ENCODE data around the gene GPR152. TPM values are rescaled to one million over a fixed set of nuclear protein-coding genes. Genes with fewer than 3 reads are reported as not detected.

Gene GPR152
- total RNA-seq, 1 experiment from 2014 or later = not detected

GRCh38 chr11:67436459-67437081, 16.0 kb downstream of the GPR152 start:
- Histone ChIP-seq H3K9me3 (ENCODE audit: low read length) (no peaks in the 10 kb centered on the region), H3K4me3 (ENCODE audit: low read length) (peak overlapping the region; percentile 86), H3K36me3 (ENCODE audit: insufficient read depth, low read length) (peaks cover 5% of the 10 kb centered on the region; the same call in 1 of the 2 replicates), H4K20me1 (ENCODE audit: insufficient read depth, low read depth, low read length) (peaks cover 7% of the 10 kb centered on the region; the same call in 1 of the 2 replicates), H2AFZ (ENCODE audit: low read length) (no peak overlapping the region), H3K4me2 (ENCODE audit: low read depth, low read length, poor library complexity, severe bottlenecking) (peak overlapping the region; percentile 73), H3K79me2 (ENCODE audit: low read length) (peaks cover 24% of the 10 kb centered on the region), H3K9ac (ENCODE audit: low read length) (peak overlapping the region; percentile 95), H3K9me2 (replicated peaks; ENCODE audit: insufficient read depth, low read length) (no peaks in the 10 kb centered on the region), H3K27me3 (ENCODE audit: low read length) (no peaks in the 10 kb centered on the region), H3K4me1 (ENCODE audit: low read length) (peaks cover 69% of the 10 kb centered on the region), H3K27ac (ENCODE audit: low read length) (peak overlapping the region; percentile 100)
- peak; percentile 96 for DNase-seq

- H3K4me3 ChIP-seq (ENCODE audit: low read length) = peak overlapping the region; percentile 86
- H3K4me2 ChIP-seq (ENCODE audit: low read depth, low read length, poor library complexity, severe bottlenecking) = peak overlapping the region; percentile 73
- H3K36me3 ChIP-seq (ENCODE audit: insufficient read depth, low read length) = peaks cover 5% of the 10 kb centered on the region; the same call in 1 of the 2 replicates
- H3K27ac ChIP-seq (ENCODE audit: low read length) = peak overlapping the region; percentile 100
- no peak for DNase-seq
- no peaks in the 10 kb centered on the region for H3K9me2 ChIP-seq (replicated peaks; ENCODE audit: insufficient read depth, low read length)
- H4K20me1 ChIP-seq (ENCODE audit: insufficient read depth, low read depth, low read length) = peaks cover 7% of the 10 kb centered on the region; the same call in 1 of the 2 replicates
- peaks cover 24% of the 10 kb centered on the region for H3K79me2 ChIP-seq (ENCODE audit: low read length)
- H3K9me3 ChIP-seq (ENCODE audit: low read length) = no peaks in the 10 kb centered on the region
- peak overlapping the region; percentile 95 for H3K9ac ChIP-seq (ENCODE audit: low read length)
- H2AFZ ChIP-seq (ENCODE audit: low read length) = no peak overlapping the region
- H3K4me1 ChIP-seq (ENCODE audit: low read length) = peaks cover 69% of the 10 kb centered on the region
- no peaks in the 10 kb centered on the region for H3K27me3 ChIP-seq (ENCODE audit: low read length)
Observed at GRCh38 chr11:67435727-67436458, 16.6 kb downstream of the GPR152 start.

GRCh38 chr11:67435031-67435726, 17.4 kb downstream of the GPR152 start:
- Histone ChIP-seq H3K9me3 (ENCODE audit: low read length) (no peaks in the 10 kb centered on the region), H4K20me1 (ENCODE audit: insufficient read depth, low read depth, low read length) (peaks cover 7% of the 10 kb centered on the region; the same call in 1 of the 2 replicates), H3K4me3 (ENCODE audit: low read length) (peak overlapping the region; percentile 86; the same call in 1 of the 2 replicates), H3K4me2 (ENCODE audit: low read depth, low read length, poor library complexity, severe bottlenecking) (peak overlapping the region; percentile 73), H3K9me2 (replicated peaks; ENCODE audit: insufficient read depth, low read length) (no peaks in the 10 kb centered on the region), H3K9ac (ENCODE audit: low read length) (peak overlapping the region; percentile 95), H3K79me2 (ENCODE audit: low read length) (peaks cover 24% of the 10 kb centered on the region), H3K27ac (ENCODE audit: low read length) (peak overlapping the region; percentile 100), H3K4me1 (ENCODE audit: low read length) (peaks cover 63% of the 10 kb centered on the region), H2AFZ (ENCODE audit: low read length) (no peak overlapping the region), H3K27me3 (ENCODE audit: low read length) (no peaks in the 10 kb centered on the region), H3K36me3 (ENCODE audit: insufficient read depth, low read length) (peaks cover 5% of the 10 kb centered on the region; the same call in 1 of the 2 replicates)
- peak; percentile 78 for DNase-seq

GRCh38 chr11:67434395-67434881, 18.1 kb downstream of the GPR152 start:
- Histone ChIP-seq H3K9me3 (ENCODE audit: low read length) (no peaks in the 10 kb centered on the region), H3K4me2 (ENCODE audit: low read depth, low read length, poor library complexity, severe bottlenecking) (peak overlapping the region; percentile 73), H3K36me3 (ENCODE audit: insufficient read depth, low read length) (peaks cover 5% of the 10 kb centered on the region; the same call in 1 of the 2 replicates), H3K9ac (ENCODE audit: low read length) (peak overlapping the region; percentile 95), H2AFZ (ENCODE audit: low read length) (no peak overlapping the region), H3K4me3 (ENCODE audit: low read length) (peak overlapping the region; percentile 86; the same call in 1 of the 2 replicates), H3K27me3 (ENCODE audit: low read length) (no peaks in the 10 kb centered on the region), H3K9me2 (replicated peaks; ENCODE audit: insufficient read depth, low read length) (no peaks in the 10 kb centered on the region), H4K20me1 (ENCODE audit: insufficient read depth, low read depth, low read length) (peaks cover 7% of the 10 kb centered on the region; the same call in 1 of the 2 replicates), H3K4me1 (ENCODE audit: low read length) (peaks cover 66% of the 10 kb centered on the region), H3K27ac (ENCODE audit: low read length) (peak overlapping the region; percentile 100), H3K79me2 (ENCODE audit: low read length) (peaks cover 28% of the 10 kb centered on the region)
- DNase-seq = peak; percentile 73

- Histone ChIP-seq H3K9me2 (replicated peaks; ENCODE audit: insufficient read depth, low read length) (no peaks in the 10 kb centered on the region), H4K20me1 (ENCODE audit: insufficient read depth, low read depth, low read length) (peaks cover 7% of the 10 kb centered on the region; the same call in 1 of the 2 replicates), H3K9me3 (ENCODE audit: low read length) (no peaks in the 10 kb centered on the region), H3K4me3 (ENCODE audit: low read length) (peak overlapping the region; percentile 86; the same call in 1 of the 2 replicates), H3K4me2 (ENCODE audit: low read depth, low read length, poor library complexity, severe bottlenecking) (peak overlapping the region; percentile 73), H3K36me3 (ENCODE audit: insufficient read depth, low read length) (peaks cover 5% of the 10 kb centered on the region; the same call in 1 of the 2 replicates), H3K79me2 (ENCODE audit: low read length) (peaks cover 28% of the 10 kb centered on the region), H2AFZ (ENCODE audit: low read length) (no peak overlapping the region), H3K27me3 (ENCODE audit: low read length) (no peaks in the 10 kb centered on the region), H3K9ac (ENCODE audit: low read length) (peak overlapping the region; percentile 95), H3K27ac (ENCODE audit: low read length) (peak overlapping the region; percentile 100), H3K4me1 (ENCODE audit: low read length) (peaks cover 64% of the 10 kb centered on the region)
- peak; percentile 68 for DNase-seq
Observed at GRCh38 chr11:67433536-67434394, 18.8 kb downstream of the GPR152 start.

- peak overlapping the region; percentile 73 for H3K4me2 ChIP-seq (ENCODE audit: low read depth, low read length, poor library complexity, severe bottlenecking)
- no peak overlapping the region for H3K4me3 ChIP-seq (ENCODE audit: low read length)
- DNase-seq = no peak
- H3K9me2 ChIP-seq (replicated peaks; ENCODE audit: insufficient read depth, low read length) = no peaks in the 10 kb centered on the region
- H4K20me1 ChIP-seq (ENCODE audit: insufficient read depth, low read depth, low read length) = peaks cover 7% of the 10 kb centered on the region; the same call in 1 of the 2 replicates
- H3K4me1 ChIP-seq (ENCODE audit: low read length) = peaks cover 56% of the 10 kb centered on the region
- peak overlapping the region; percentile 95; the same call in 1 of the 2 replicates for H3K9ac ChIP-seq (ENCODE audit: low read length)
- peaks cover 30% of the 10 kb centered on the region for H3K79me2 ChIP-seq (ENCODE audit: low read length)
- H3K27me3 ChIP-seq (ENCODE audit: low read length) = no peaks in the 10 kb centered on the region
- peaks cover 5% of the 10 kb centered on the region; the same call in 1 of the 2 replicates for H3K36me3 ChIP-seq (ENCODE audit: insufficient read depth, low read length)
- H3K9me3 ChIP-seq (ENCODE audit: low read length) = no peaks in the 10 kb centered on the region
- H2AFZ ChIP-seq (ENCODE audit: low read length) = no peak overlapping the region
- peak overlapping the region; percentile 100 for H3K27ac ChIP-seq (ENCODE audit: low read length)
Observed at GRCh38 chr11:67432655-67433349, 19.7 kb downstream of the GPR152 start.
